ENCODE data around the gene DNAAF1.

DNAAF1 gene

GRCh38 chr16:84144209-84144858 is 774 bp upstream of the DNAAF1 start:
- no peak for DNase-seq (ENCODE audit: low read depth)
- H3K4me3 ChIP-seq (ENCODE audit: control insufficient read depth, low read depth, low read length) = peak overlapping the region; percentile 81
- TF ChIP-seq, protein P1, sequence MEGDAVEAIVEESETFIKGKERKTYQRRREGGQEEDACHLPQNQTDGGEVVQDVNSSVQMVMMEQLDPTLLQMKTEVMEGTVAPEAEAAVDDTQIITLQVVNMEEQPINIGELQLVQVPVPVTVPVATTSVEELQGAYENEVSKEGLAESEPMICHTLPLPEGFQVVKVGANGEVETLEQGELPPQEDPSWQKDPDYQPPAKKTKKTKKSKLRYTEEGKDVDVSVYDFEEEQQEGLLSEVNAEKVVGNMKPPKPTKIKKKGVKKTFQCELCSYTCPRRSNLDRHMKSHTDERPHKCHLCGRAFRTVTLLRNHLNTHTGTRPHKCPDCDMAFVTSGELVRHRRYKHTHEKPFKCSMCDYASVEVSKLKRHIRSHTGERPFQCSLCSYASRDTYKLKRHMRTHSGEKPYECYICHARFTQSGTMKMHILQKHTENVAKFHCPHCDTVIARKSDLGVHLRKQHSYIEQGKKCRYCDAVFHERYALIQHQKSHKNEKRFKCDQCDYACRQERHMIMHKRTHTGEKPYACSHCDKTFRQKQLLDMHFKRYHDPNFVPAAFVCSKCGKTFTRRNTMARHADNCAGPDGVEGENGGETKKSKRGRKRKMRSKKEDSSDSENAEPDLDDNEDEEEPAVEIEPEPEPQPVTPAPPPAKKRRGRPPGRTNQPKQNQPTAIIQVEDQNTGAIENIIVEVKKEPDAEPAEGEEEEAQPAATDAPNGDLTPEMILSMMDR (IDR thresholded peaks at IDR 0.05; ENCODE audit: control insufficient read depth, insufficient read depth, low read depth, low read length, missing control alignments) = peak; percentile 17

DNA sequence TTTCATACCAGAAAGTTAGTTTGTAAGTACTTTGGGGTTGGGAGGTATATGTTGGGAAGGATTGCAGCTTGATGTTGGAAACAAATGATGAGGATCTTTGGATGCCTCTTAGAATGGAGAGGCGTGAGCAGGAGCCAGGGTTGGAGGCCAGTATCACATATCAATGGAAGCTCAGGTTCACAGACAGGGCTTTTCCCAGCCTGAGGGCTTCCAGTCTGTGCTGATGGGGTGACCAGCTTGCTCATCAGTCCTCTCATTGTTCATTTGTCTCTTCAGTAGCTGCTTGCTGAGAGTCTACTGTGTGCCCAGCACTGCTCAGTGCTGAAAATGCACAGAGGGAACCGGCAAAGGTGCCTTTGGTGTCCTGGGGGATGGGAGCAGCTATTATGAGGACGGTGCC is 5.8 kb downstream of the DNAAF1 start:
- DNase-seq (ENCODE audit: low read depth) = no peak
- TF ChIP-seq, protein P1 (IDR thresholded peaks at IDR 0.05; ENCODE audit: control insufficient read depth, insufficient read depth, low read depth, low read length, missing control alignments) = no peak
- no peak overlapping the region for H3K4me3 ChIP-seq (ENCODE audit: control insufficient read depth, low read depth, low read length)

DNA sequence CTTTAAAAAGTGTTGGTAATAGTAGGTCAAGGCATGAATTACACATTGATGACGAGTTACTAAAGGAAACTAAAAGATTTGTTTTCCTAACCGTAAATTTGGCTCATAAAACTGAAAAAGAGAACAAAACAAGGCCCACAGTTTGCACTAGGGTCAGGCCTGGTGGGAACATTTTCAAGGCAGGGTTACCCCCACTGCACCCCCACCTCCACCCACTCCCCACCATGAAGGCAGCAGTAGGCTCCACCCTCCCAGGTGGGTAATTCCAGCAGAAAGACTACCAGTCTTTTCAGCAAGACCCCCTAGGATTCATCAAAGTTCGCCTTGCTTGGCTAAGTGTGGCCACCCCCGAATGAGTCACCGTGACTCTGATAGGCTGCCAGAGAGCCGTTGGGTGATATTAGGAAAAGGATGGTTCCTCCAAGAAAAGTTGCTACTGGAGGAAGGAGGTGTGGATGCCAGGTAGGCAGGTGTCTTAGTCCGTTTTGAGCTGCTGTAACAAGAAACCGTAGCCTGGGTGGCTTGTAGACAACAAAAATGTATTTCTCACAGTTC is 8.6 kb downstream of the DNAAF1 start:
- no peak for DNase-seq (ENCODE audit: low read depth)
- H3K4me3 ChIP-seq (ENCODE audit: control insufficient read depth, low read depth, low read length) = no peak overlapping the region
- TF ChIP-seq, protein P1 (IDR thresholded peaks at IDR 0.05; ENCODE audit: control insufficient read depth, insufficient read depth, low read depth, low read length, missing control alignments) = no peak

DNA sequence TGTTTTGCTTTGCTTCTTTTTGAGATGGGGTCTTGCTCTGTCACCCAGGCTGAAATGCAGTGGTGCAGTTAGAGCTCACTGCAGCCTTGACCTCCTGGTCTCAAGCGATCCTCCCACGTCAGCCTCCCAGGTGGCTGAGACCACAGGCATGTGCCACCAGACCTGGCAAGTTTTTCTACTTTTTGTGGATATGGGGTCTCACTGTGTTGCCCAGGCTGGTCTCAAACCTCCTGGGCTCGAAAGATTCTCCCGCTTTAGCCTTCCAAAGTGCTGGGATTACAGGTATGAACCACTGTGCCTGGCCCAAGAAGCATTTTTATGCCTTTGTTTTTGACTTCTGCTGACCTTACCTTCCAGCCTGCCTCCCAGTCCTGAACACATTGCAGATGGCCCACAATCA is 10.1 kb downstream of the DNAAF1 start:
- H3K4me3 ChIP-seq (ENCODE audit: control insufficient read depth, low read depth, low read length) = no peak overlapping the region
- TF ChIP-seq, protein P1 (IDR thresholded peaks at IDR 0.05; ENCODE audit: control insufficient read depth, insufficient read depth, low read depth, low read length, missing control alignments) = no peak
- no peak for DNase-seq (ENCODE audit: low read depth)

GRCh38 chr16:84155771-84156170 is 10.7 kb downstream of the DNAAF1 start:
- TF ChIP-seq, protein P1 (IDR thresholded peaks at IDR 0.05; ENCODE audit: control insufficient read depth, insufficient read depth, low read depth, low read length, missing control alignments) = no peak
- H3K4me3 ChIP-seq (ENCODE audit: control insufficient read depth, low read depth, low read length) = no peak overlapping the region
- DNase-seq (ENCODE audit: low read depth) = no peak

DNA sequence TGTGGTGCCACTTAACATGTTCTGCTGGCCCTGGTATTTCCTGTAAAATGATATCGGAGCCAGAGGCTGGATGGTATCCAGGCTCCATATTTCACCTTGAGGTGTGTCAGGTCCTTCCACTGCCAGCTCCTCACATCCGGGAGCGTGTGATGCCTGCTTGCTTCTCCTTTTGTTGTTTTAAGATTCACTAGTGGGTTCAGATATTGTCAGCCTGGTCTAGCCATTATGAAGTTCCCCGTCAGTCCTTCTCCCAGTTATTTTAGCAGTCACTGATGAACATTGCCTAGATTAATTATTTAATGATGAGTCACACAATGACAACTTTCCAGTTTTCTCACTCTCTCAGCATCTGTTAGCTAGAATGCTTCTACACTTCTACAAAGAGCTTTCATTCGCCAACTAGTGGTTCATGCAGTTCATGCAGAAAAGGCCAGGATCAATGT is 11.3 kb downstream of the DNAAF1 start:
- H3K4me3 ChIP-seq (ENCODE audit: control insufficient read depth, low read depth, low read length) = no peak overlapping the region
- no peak for DNase-seq (ENCODE audit: low read depth)
- TF ChIP-seq, protein P1 (IDR thresholded peaks at IDR 0.05; ENCODE audit: control insufficient read depth, insufficient read depth, low read depth, low read length, missing control alignments) = no peak
